Measurements from ENCODE around the gene SPINT1.

SPINT1 gene

DNA sequence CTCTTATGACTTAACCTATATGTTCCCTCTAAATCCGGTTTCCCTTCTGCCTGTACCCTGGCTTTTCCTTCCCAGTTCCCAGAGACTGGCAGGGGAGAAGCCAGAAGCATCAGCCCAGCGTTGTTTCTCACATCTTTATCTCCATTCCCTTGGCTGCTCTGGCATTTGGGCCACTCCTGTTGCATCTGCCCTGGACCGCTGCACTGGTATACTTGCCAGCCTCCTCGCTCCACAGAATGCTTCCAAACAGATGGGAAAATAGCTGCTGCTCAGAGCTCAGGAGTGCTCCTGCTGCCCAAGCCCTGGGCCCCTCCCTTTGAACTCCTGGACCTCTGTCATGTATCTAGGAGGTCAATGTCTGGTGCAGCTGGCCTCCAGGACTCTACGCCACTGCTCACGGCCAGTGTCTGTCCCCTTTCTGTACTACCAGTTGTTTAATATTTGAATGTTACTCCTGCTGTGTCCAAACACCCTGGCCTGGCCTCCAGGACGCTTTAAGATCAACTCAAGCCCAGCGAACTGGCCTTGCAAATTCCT lies 6.8 kb downstream of the SPINT1 start:
- TF ChIP-seq, protein P1, sequence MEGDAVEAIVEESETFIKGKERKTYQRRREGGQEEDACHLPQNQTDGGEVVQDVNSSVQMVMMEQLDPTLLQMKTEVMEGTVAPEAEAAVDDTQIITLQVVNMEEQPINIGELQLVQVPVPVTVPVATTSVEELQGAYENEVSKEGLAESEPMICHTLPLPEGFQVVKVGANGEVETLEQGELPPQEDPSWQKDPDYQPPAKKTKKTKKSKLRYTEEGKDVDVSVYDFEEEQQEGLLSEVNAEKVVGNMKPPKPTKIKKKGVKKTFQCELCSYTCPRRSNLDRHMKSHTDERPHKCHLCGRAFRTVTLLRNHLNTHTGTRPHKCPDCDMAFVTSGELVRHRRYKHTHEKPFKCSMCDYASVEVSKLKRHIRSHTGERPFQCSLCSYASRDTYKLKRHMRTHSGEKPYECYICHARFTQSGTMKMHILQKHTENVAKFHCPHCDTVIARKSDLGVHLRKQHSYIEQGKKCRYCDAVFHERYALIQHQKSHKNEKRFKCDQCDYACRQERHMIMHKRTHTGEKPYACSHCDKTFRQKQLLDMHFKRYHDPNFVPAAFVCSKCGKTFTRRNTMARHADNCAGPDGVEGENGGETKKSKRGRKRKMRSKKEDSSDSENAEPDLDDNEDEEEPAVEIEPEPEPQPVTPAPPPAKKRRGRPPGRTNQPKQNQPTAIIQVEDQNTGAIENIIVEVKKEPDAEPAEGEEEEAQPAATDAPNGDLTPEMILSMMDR (IDR thresholded peaks at IDR 0.05) = no peak
- Histone ChIP-seq H3K9me3 (ENCODE audit: control insufficient read depth, low read length) (no peaks in the 10 kb centered on the region), H3K4me1 (peaks cover 7% of the 10 kb centered on the region), H3K4me2 (ENCODE audit: low read length) (no peak overlapping the region), H3K27me3 (ENCODE audit: control insufficient read depth, insufficient read depth, low read length) (no peaks in the 10 kb centered on the region), H3K9ac (no peak overlapping the region), H3K79me2 (peaks cover 9% of the 10 kb centered on the region), H3K36me3 (ENCODE audit: control insufficient read depth, insufficient read depth, low read length) (no peaks in the 10 kb centered on the region), H3K4me3 (ENCODE audit: low read depth, low read length) (no peak overlapping the region), H2AFZ (no peak overlapping the region), H3K27ac (no peak overlapping the region)

DNA sequence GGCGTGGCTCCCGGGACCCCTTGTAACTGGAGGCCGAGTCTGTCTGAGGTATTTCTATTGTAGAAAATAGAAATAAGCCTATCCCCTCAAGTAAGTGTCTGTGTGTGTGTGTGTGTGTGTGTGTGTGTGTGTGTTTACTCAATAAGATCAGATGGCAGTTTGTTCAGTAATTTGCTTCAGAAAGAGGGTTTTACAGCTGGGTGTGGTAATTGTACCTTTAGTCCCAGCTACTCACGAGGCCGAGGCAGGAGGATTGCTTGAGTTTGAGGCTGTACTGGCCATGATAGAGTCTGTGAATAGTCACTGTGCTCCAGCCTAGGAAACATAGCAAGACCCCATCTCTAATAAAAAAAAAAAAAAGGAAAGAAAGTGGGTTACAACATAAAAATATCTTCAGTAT lies 8.7 kb downstream of the SPINT1 start:
- Histone ChIP-seq H3K4me1 (no peaks in the 10 kb centered on the region), H3K4me3 (ENCODE audit: low read depth, low read length) (no peak overlapping the region), H3K27ac (no peak overlapping the region), H3K9me3 (ENCODE audit: control insufficient read depth, low read length) (no peaks in the 10 kb centered on the region), H3K9ac (no peak overlapping the region), H2AFZ (no peak overlapping the region), H3K79me2 (no peaks in the 10 kb centered on the region), H3K4me2 (ENCODE audit: low read length) (no peak overlapping the region), H3K36me3 (ENCODE audit: control insufficient read depth, insufficient read depth, low read length) (no peaks in the 10 kb centered on the region), H3K27me3 (ENCODE audit: control insufficient read depth, insufficient read depth, low read length) (no peaks in the 10 kb centered on the region)
- TF ChIP-seq, protein P1 (IDR thresholded peaks at IDR 0.05) = no peak

DNA sequence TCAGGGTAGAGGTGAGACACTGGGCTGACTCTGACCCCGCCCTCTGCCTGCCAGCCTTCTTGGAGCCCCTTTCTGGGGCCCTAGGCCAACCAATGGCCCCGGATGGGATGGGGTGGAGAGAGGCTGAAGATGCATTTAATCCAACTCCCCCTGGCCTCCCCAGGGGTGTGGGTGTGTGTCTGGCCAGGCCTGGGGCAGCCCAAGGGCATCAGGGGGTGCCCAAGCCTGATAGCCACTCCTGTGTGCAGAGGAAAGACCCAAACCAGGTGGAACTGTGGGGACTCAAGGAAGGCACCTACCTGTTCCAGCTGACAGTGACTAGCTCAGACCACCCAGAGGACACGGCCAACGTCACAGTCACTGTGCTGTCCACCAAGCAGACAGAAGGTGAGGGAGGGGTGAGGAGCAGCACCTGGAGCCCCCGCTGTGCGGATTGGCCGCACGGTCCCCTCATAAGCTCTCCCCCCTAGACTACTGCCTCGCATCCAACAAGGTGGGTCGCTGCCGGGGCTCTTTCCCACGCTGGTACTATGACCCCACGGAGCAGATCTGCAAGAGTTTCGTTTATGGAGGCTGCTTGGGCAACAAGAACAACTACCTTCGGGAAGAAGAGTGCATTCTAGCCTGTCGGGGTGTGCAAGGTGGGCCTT lies 9.5 kb downstream of the SPINT1 start:
- H3K36me3 ChIP-seq (ENCODE audit: control insufficient read depth, insufficient read depth, low read length) = no peaks in the 10 kb centered on the region
- no peaks in the 10 kb centered on the region for H3K9me3 ChIP-seq (ENCODE audit: control insufficient read depth, low read length)
- H3K4me1 ChIP-seq = no peaks in the 10 kb centered on the region
- H3K27me3 ChIP-seq (ENCODE audit: control insufficient read depth, insufficient read depth, low read length) = no peaks in the 10 kb centered on the region
- H3K4me3 ChIP-seq (ENCODE audit: low read depth, low read length) = no peak overlapping the region
- H3K27ac ChIP-seq = no peak overlapping the region
- H3K79me2 ChIP-seq = no peaks in the 10 kb centered on the region
- no peak overlapping the region for H3K4me2 ChIP-seq (ENCODE audit: low read length)
- H2AFZ ChIP-seq = no peak overlapping the region
- no peak overlapping the region for H3K9ac ChIP-seq
- TF ChIP-seq, protein P1 (IDR thresholded peaks at IDR 0.05) = no peak

DNA sequence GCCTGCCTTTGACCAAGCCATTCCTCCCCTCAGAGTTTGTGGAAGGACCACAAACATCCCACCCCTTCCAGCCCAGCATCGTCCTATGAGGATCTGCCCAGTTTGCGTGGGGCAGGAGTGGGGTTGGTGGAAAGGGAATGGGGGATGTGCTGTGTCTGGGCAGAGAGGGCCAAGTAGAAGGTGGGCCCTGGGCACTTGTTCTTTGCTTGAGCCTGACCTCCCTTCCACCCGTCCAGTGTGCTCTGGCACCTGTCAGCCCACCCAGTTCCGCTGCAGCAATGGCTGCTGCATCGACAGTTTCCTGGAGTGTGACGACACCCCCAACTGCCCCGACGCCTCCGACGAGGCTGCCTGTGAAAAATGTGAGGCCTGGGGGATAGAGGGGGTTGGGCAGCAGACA lies 10.3 kb downstream of the SPINT1 start:
- H3K79me2 ChIP-seq = no peaks in the 10 kb centered on the region
- H3K27me3 ChIP-seq (ENCODE audit: control insufficient read depth, insufficient read depth, low read length) = no peaks in the 10 kb centered on the region
- H3K4me3 ChIP-seq (ENCODE audit: low read depth, low read length) = no peak overlapping the region
- H3K9ac ChIP-seq = no peak overlapping the region
- no peaks in the 10 kb centered on the region for H3K9me3 ChIP-seq (ENCODE audit: control insufficient read depth, low read length)
- no peaks in the 10 kb centered on the region for H3K36me3 ChIP-seq (ENCODE audit: control insufficient read depth, insufficient read depth, low read length)
- H2AFZ ChIP-seq = no peak overlapping the region
- H3K27ac ChIP-seq = no peak overlapping the region
- TF ChIP-seq, protein P1 (IDR thresholded peaks at IDR 0.05) = no peak
- H3K4me2 ChIP-seq (ENCODE audit: low read length) = no peak overlapping the region
- no peaks in the 10 kb centered on the region for H3K4me1 ChIP-seq

DNA sequence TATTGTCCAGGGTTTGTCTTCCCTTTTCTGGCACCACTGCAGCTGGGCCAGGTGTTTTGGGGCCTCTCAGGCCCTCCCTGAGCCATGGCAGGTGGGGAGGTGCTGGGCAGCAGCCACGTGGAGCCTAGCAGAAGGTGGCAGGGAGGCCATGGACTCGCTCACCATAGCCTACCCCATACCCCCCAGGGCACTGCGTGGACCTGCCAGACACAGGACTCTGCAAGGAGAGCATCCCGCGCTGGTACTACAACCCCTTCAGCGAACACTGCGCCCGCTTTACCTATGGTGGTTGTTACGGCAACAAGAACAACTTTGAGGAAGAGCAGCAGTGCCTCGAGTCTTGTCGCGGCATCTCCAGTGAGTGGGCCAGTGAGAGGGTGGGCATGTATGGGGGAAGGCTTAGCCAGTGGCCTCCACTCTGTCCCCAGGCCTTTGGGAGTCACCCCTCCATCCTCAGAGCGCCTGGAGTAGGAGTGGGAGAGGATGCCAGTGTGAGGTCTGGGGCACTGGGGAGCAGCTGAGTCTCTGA lies 11.9 kb downstream of the SPINT1 start:
- Histone ChIP-seq H3K9ac (no peak overlapping the region), H3K27me3 (ENCODE audit: control insufficient read depth, insufficient read depth, low read length) (no peaks in the 10 kb centered on the region), H2AFZ (no peak overlapping the region), H3K27ac (no peak overlapping the region), H3K4me2 (ENCODE audit: low read length) (no peak overlapping the region), H3K4me3 (ENCODE audit: low read depth, low read length) (no peak overlapping the region), H3K4me1 (no peaks in the 10 kb centered on the region), H3K9me3 (ENCODE audit: control insufficient read depth, low read length) (no peaks in the 10 kb centered on the region), H3K36me3 (ENCODE audit: control insufficient read depth, insufficient read depth, low read length) (no peaks in the 10 kb centered on the region), H3K79me2 (no peaks in the 10 kb centered on the region)
- TF ChIP-seq, protein P1 (IDR thresholded peaks at IDR 0.05) = no peak
